NCI-H510A treated with DMSO at 0.1 percent for 48 hours (cell line): Measurements from ENCODE around the gene HOXA6.
A peak's percentile ranks its signal among the peaks of the same experiment; 100 is the strongest.

Experiments used
- DNase-seq: peaks from one replicate; lab custom pipeline; 2025; lab: John Stamatoyannopoulos, UW

The HOXA6 gene

GRCh38 chr7:27107391-27108381, 39.9 kb downstream of the HOXA6 start:
- no peak for DNase-seq

- no peak for DNase-seq
These were observed 40.7 kb downstream of the HOXA6 start for GRCh38 chr7:27106901-27107240.

GRCh38 chr7:27106181-27106900, 41.2 kb downstream of the HOXA6 start:
- DNase-seq = no peak

GRCh38 chr7:27105301-27106031, 42.1 kb downstream of the HOXA6 start:
- no peak for DNase-seq

- DNase-seq = no peak
These were observed 43.1 kb downstream of the HOXA6 start for GRCh38 chr7:27104341-27105058.

GRCh38 chr7:27103489-27104226, 43.9 kb downstream of the HOXA6 start:
- DNase-seq = no peak

GRCh38 chr7:27102581-27103442, 44.8 kb downstream of the HOXA6 start, which contains the start of gene HOXA2:
Gene HOXA2, minus strand, starts transcription at chr7:27102683. Its CDS starts 183 bp downstream, at chr7:27102500.
- no peak for DNase-seq

GRCh38 chr7:27101957-27102580, 45.5 kb downstream of the HOXA6 start:
- DNase-seq = no peak

- DNase-seq = no peak
These were observed 46.2 kb downstream of the HOXA6 start for GRCh38 chr7:27101171-27101956.

GRCh38 chr7:27100694-27101170, 46.8 kb downstream of the HOXA6 start:
- no peak for DNase-seq

- no peak for DNase-seq
These were observed 47.9 kb downstream of the HOXA6 start for GRCh38 chr7:27099453-27100370.

- DNase-seq = no peak
These were observed 48.8 kb downstream of the HOXA6 start for GRCh38 chr7:27098578-27099451.

- no peak for DNase-seq
These were observed 49.6 kb downstream of the HOXA6 start for GRCh38 chr7:27097686-27098577.

GRCh38 chr7:27096768-27097514, 50.6 kb downstream of the HOXA6 start:
- peak; percentile 28 for DNase-seq
